Neural crest cell (in vitro differentiated cells): ENCODE data around the gene JDP2. TPM values are rescaled to one million over a fixed set of nuclear protein-coding genes. Genes with fewer than 3 reads are reported as not detected.
A peak's percentile ranks its signal among the peaks of the same experiment; 100 is the strongest.

Experiments used
- DNase-seq: peaks from one replicate; pipeline ENCODE4 v3.0.0; 2021; ENCODE audit warnings: low read depth, mixed read lengths, low spot score
- H3K27ac Mint-ChIP-seq: one replicate; pipeline ENCODE4 v1.8.0; 2021; ENCODE audit warnings: mild to moderate bottlenecking, mixed read lengths; ENCODE audit not compliant: unreplicated experiment
- H3K27me3 Mint-ChIP-seq: 2 replicates; pipeline ENCODE4 v1.8.0; 2021; ENCODE audit warnings: low read depth, mild to moderate bottlenecking, mixed read lengths
- H3K36me3 Mint-ChIP-seq: 2 replicates; pipeline ENCODE4 v1.8.0; 2021; ENCODE audit warnings: low read depth, mild to moderate bottlenecking, mixed read lengths
- H3K4me1 Mint-ChIP-seq: 2 replicates; pipeline ENCODE4 v1.8.0; 2021; ENCODE audit warnings: mixed read lengths
- H3K4me3 Mint-ChIP-seq: one replicate; pipeline ENCODE4 v1.8.0; 2021; ENCODE audit warnings: mild to moderate bottlenecking, mixed read lengths
- H3K9me3 Mint-ChIP-seq: 2 replicates; pipeline ENCODE4 v1.8.0; 2021; ENCODE audit warnings: mixed read lengths
- total RNA-seq: library from RNA; stranded (reverse); gene quantifications from 2 replicates; pipeline ENCODE4 v1.2.1, GENCODE V29; 2021
- TF ChIP-seq, protein P1 (sequence below): fragments of 200-600 bp; sonication (generic); conservative IDR thresholded peaks from 2 replicates; pipeline ENCODE4 v1.5.0; 2021; ENCODE audit warnings: antibody characterized with exemption, mild to moderate bottlenecking

Gene JDP2
- total RNA-seq, 1 donor from 2014 or later: 2.6 TPM

- Mint-ChIP-seq H3K4me3 (no peak overlapping the region), H3K27ac (no peak overlapping the region), H3K4me1 (no peaks in the 10 kb centered on the region), H3K9me3 (no peaks in the 10 kb centered on the region), H3K36me3 (no peaks in the 10 kb centered on the region), H3K27me3 (peaks cover 21% of the 10 kb centered on the region)
- TF ChIP-seq, protein P1, sequence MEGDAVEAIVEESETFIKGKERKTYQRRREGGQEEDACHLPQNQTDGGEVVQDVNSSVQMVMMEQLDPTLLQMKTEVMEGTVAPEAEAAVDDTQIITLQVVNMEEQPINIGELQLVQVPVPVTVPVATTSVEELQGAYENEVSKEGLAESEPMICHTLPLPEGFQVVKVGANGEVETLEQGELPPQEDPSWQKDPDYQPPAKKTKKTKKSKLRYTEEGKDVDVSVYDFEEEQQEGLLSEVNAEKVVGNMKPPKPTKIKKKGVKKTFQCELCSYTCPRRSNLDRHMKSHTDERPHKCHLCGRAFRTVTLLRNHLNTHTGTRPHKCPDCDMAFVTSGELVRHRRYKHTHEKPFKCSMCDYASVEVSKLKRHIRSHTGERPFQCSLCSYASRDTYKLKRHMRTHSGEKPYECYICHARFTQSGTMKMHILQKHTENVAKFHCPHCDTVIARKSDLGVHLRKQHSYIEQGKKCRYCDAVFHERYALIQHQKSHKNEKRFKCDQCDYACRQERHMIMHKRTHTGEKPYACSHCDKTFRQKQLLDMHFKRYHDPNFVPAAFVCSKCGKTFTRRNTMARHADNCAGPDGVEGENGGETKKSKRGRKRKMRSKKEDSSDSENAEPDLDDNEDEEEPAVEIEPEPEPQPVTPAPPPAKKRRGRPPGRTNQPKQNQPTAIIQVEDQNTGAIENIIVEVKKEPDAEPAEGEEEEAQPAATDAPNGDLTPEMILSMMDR: peak; percentile 28
- DNase-seq: no peak
These were observed 90.8 kb downstream of the JDP2 start for GRCh38 chr14:75518625-75519024.

DNA sequence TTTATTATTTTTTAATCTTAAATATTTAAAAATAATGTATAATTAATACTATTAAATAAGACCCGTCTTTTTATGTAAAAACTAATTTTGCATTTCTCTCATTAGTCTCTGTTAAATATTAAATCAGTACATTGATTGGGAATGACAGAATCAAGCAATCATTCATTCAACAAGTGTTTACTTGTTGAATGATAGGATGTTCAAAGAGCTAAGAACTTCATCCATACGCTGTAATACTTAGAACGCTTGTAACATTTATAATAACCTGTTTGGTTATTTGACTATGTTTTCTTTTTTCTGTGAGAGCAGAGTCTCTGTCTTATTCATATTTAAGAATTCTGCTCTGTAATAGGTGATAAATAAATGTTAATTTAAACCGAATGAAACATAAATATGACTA is 91.6 kb downstream of the JDP2 start:
- peaks cover 21% of the 10 kb centered on the region for H3K27me3 Mint-ChIP-seq
- TF ChIP-seq, protein P1: no peak
- no peak overlapping the region for H3K27ac Mint-ChIP-seq
- H3K4me1 Mint-ChIP-seq: no peaks in the 10 kb centered on the region
- no peaks in the 10 kb centered on the region for H3K36me3 Mint-ChIP-seq
- H3K4me3 Mint-ChIP-seq: no peak overlapping the region
- DNase-seq: no peak
- no peaks in the 10 kb centered on the region for H3K9me3 Mint-ChIP-seq

- Mint-ChIP-seq H3K27ac (no peak overlapping the region), H3K9me3 (no peaks in the 10 kb centered on the region), H3K4me3 (no peak overlapping the region), H3K27me3 (peaks cover 21% of the 10 kb centered on the region), H3K36me3 (no peaks in the 10 kb centered on the region), H3K4me1 (no peaks in the 10 kb centered on the region)
- TF ChIP-seq, protein P1: no peak
- no peak for DNase-seq
These were observed 92.3 kb downstream of the JDP2 start for GRCh38 chr14:75519826-75520728.

- no peak overlapping the region for H3K4me3 Mint-ChIP-seq
- H3K27ac Mint-ChIP-seq: no peak overlapping the region
- no peaks in the 10 kb centered on the region for H3K9me3 Mint-ChIP-seq
- no peaks in the 10 kb centered on the region for H3K36me3 Mint-ChIP-seq
- TF ChIP-seq, protein P1: no peak
- no peaks in the 10 kb centered on the region for H3K4me1 Mint-ChIP-seq
- no peak for DNase-seq
- H3K27me3 Mint-ChIP-seq: peaks cover 16% of the 10 kb centered on the region
These were observed 93.0 kb downstream of the JDP2 start for GRCh38 chr14:75520852-75521251.

DNA sequence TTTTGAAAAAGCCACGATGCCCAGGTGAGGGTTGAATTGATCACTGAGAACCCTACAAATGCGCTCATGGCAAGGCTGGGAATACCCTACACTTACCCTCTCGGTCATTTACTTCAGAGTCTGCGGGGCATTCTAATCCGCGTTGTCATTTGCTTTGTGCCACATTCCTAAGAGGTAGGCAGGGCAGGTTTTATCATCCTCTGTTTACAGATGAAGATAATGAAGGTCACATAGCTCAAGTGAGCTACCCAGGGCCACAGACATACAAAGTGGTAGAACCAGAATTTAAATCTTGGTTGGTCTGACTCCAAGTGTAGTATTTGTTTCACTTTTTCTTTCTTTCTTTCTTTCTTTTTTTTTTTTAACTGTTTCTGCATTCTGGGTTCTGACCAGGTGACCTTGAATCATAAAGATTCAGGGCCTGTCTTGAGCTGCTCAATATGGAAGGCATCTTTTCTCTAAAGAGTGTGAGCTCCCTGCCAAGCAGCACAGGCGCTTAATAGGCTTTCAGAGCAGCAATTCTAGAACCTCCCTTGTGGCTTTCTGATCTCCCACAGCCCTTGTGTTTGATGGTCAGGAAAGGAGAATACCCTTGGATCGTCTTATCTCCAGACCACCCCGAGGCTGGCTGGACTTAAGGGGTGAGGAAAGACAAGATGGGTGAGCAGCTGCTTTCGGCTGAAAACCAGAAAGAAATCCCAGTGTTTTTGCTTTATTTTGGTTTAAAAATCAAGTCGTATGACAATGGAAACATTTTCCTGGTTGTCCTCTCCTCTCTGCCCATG is 93.8 kb downstream of the JDP2 start:
- DNase-seq: no peak
- peaks cover 10% of the 10 kb centered on the region for H3K27me3 Mint-ChIP-seq
- no peak overlapping the region for H3K4me3 Mint-ChIP-seq
- no peak overlapping the region for H3K27ac Mint-ChIP-seq
- no peaks in the 10 kb centered on the region for H3K36me3 Mint-ChIP-seq
- no peaks in the 10 kb centered on the region for H3K9me3 Mint-ChIP-seq
- H3K4me1 Mint-ChIP-seq: no peaks in the 10 kb centered on the region
- TF ChIP-seq, protein P1: no peak
